Right renal cortex interstitium (tissue), 3 donors: ENCODE results near the gene CCDC40. TPM values are rescaled to one million over a fixed set of nuclear protein-coding genes. Genes with fewer than 3 reads are reported as not detected.

Experiments
- DNase-seq, 3 donors: peaks; one replicate each; pipeline ENCODE4 v3.0.0-alpha.2; 2013; ENCODE audit warnings: low read depth in 3 of 3, low spot score in 2 of 3
- polyA plus RNA-seq, 3 donors: library from polyadenylated mRNA; unstranded; fragments of 120-200 nt; gene quantifications; one replicate each; pipeline ENCODE4 v1.2.1, GENCODE V29; 2013; ENCODE audit not compliant: insufficient read length in 3 of 3

Gene CCDC40
- polyA plus RNA-seq, 3 donors = 9.4 to 15.6 (median 9.6) TPM

GRCh38 chr17:80018917-80019651 lies 17.4 kb upstream of the CCDC40 start:
- no peak for DNase-seq

GRCh38 chr17:80021600-80021999 lies 14.8 kb upstream of the CCDC40 start:
- DNase-seq = no peak

GRCh38 chr17:80023481-80024205 lies 12.8 kb upstream of the CCDC40 start:
- DNase-seq = no peak

GRCh38 chr17:80024206-80024972 lies 12.1 kb upstream of the CCDC40 start:
- no peak for DNase-seq

GRCh38 chr17:80025140-80025539 lies 11.3 kb upstream of the CCDC40 start:
- no peak for DNase-seq

GRCh38 chr17:80025796-80026195 lies 10.6 kb upstream of the CCDC40 start:
- DNase-seq = no peak

GRCh38 chr17:80026359-80027042 lies 9.9 kb upstream of the CCDC40 start:
- no peak for DNase-seq

- no peak for DNase-seq
These were observed 9.4 kb upstream of the CCDC40 start for GRCh38 chr17:80027043-80027435.

- no peak for DNase-seq
These were observed 8.4 kb upstream of the CCDC40 start for GRCh38 chr17:80028030-80028429.

GRCh38 chr17:80029258-80029974 lies 7.0 kb upstream of the CCDC40 start:
- DNase-seq = no peak

- DNase-seq = no peak
These were observed 5.6 kb upstream of the CCDC40 start for GRCh38 chr17:80030730-80031410.

- no peak for DNase-seq
These were observed 4.6 kb upstream of the CCDC40 start for GRCh38 chr17:80031691-80032430.

- DNase-seq = no peak
These were observed 3.7 kb upstream of the CCDC40 start for GRCh38 chr17:80032614-80033171.

- DNase-seq = no peak
These were observed 2.6 kb upstream of the CCDC40 start for GRCh38 chr17:80033840-80034239.

- no peak for DNase-seq
These were observed 1.4 kb upstream of the CCDC40 start for GRCh38 chr17:80034791-80035686.

- no peak for DNase-seq
These were observed 830 bp upstream of the CCDC40 start, which contains the start of gene TBC1D16 for GRCh38 chr17:80035687-80035936. TBC1D16 (minus strand) TSS chr17:80035872; CDS start chr17:80013547, 22,325 bp downstream.

- no peak for DNase-seq
These were observed 454 bp downstream of the CCDC40 start for GRCh38 chr17:80036715-80037477.
